HL-60/S4 treated with retinoic acid at 250 ng/mL for 4 days and 3 days (cell line): Measurements from ENCODE around the gene GLRA2.

Source experiments
- in situ Hi-C: fragments of 300-500 bp; cut with MboI; formaldehyde crosslinking; loops from 2 replicates; pipeline ENCODE4 v1.7.0; 2022; ENCODE audit warnings: low sequenced_read_pairs

Gene GLRA2

GRCh38 chrX:14529290-14529989 lies at the start of gene GLRA2:
Gene GLRA2 (plus strand): TSS chrX:14529536. CDS start chrX:14530058, 522 bp downstream.
- in situ Hi-C loops, result no loop called here

GRCh38 chrX:14489437-14489836 lies 39.9 kb upstream of the GLRA2 start:
- in situ Hi-C loops, result no loop called here

- in situ Hi-C loops, result no loop called here
These were observed 37.6 kb upstream of the GLRA2 start for GRCh38 chrX:14491689-14492088.

- in situ Hi-C loops, result no loop called here
These were observed 32.7 kb upstream of the GLRA2 start for GRCh38 chrX:14496674-14497073.

GRCh38 chrX:14497184-14497666 lies 32.1 kb upstream of the GLRA2 start:
- in situ Hi-C loops, result no loop called here

- in situ Hi-C loops, result no loop called here
These were observed 28.0 kb upstream of the GLRA2 start for GRCh38 chrX:14501327-14501726.

- in situ Hi-C loops, result no loop called here
These were observed 24.3 kb upstream of the GLRA2 start for GRCh38 chrX:14504960-14505538.

- in situ Hi-C loops, result no loop called here
These were observed 23.7 kb upstream of the GLRA2 start for GRCh38 chrX:14505648-14506047.

GRCh38 chrX:14506866-14507265 lies 22.5 kb upstream of the GLRA2 start:
- in situ Hi-C loops, result no loop called here

GRCh38 chrX:14508025-14508690 lies 21.2 kb upstream of the GLRA2 start:
- in situ Hi-C loops, result no loop called here

- in situ Hi-C loops, result no loop called here
These were observed 19.8 kb upstream of the GLRA2 start for GRCh38 chrX:14509325-14510057.

GRCh38 chrX:14528629-14529289 lies 577 bp upstream of the GLRA2 start:
- in situ Hi-C loops, result no loop called here

- in situ Hi-C loops, result no loop called here
These were observed 4.5 kb downstream of the GLRA2 start for GRCh38 chrX:14533867-14534266.

GRCh38 chrX:14546190-14546589 lies 16.9 kb downstream of the GLRA2 start:
- in situ Hi-C loops, result no loop called here

GRCh38 chrX:14554131-14554715 lies 24.9 kb downstream of the GLRA2 start:
- in situ Hi-C loops, result no loop called here

- in situ Hi-C loops, result no loop called here
These were observed 34.7 kb downstream of the GLRA2 start for GRCh38 chrX:14564058-14564457.

GRCh38 chrX:14573161-14573560 lies 43.8 kb downstream of the GLRA2 start:
- in situ Hi-C loops, result no loop called here

GRCh38 chrX:14581081-14581480 lies 51.7 kb downstream of the GLRA2 start:
- in situ Hi-C loops, result no loop called here

- in situ Hi-C loops, result no loop called here
These were observed 55.2 kb downstream of the GLRA2 start for GRCh38 chrX:14584548-14584947.

- in situ Hi-C loops, result no loop called here
These were observed 60.9 kb downstream of the GLRA2 start for GRCh38 chrX:14590216-14590615.
